ENCODE measurements around the gene DAAM1. TPM values are rescaled to one million over a fixed set of nuclear protein-coding genes. Genes with fewer than 3 reads are reported as not detected.
A peak's percentile ranks its signal among the peaks of the same experiment; 100 is the strongest.

The DAAM1 gene
- 10 to 100 TPM; 11.3 to 11.7 TPM for total RNA-seq

DNA sequence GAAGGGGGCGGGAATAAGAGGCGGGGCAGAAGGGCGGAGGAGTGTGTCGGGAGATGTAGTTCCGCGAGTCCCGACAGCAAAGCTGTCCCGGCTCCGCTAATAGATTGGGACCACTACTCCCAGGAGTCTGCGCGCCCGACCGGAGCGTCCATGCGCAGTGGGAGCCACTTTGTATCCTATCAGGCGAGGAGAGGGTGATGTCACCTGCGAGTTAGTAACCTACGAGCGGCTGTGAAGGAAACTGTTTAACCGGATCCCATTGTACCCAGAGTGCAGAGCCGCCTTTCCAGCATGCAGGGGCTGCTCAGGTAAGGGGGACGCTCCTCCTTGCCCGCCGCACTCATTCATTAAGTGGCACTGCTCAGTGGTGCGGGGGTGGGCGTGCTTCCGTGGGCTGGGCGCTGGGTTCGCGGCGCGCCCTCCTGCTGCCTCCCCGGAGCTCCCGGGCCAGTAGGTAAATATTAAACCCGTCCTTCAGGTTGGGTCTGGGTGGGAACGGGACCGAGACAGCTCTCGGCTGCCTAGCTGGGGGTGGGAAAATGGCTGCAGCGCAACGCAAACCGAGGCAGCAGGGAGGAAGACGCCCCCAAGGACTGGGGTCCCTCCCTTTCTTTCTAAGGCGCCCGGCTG lies at the start of gene DAAM1:
DAAM1 (plus strand) TSS at position 207 of the 630 bp plus-strand sequence. CDS start 74,811 bp downstream, outside the sequence.
- intact Hi-C loops (cut with DNase I, micrococcal nuclease), result loop anchor here (1.0 to 10.0 kb wide), 17 partner anchors 61 to 1794 kb away; partner anchors contain the start of genes DACT1 (in 2 of the 2), JKAMP (in 2 of the 2), KIAA0586 (in 2 of the 2) and L3HYPDH (in 2 of the 2)
- CTCF ChIA-PET, result interaction anchor here (1.2 kb wide), 1 partner anchor 296 kb away, joined by 3 read pairs; the partner anchor contains the start of genes JKAMP and L3HYPDH

DNA sequence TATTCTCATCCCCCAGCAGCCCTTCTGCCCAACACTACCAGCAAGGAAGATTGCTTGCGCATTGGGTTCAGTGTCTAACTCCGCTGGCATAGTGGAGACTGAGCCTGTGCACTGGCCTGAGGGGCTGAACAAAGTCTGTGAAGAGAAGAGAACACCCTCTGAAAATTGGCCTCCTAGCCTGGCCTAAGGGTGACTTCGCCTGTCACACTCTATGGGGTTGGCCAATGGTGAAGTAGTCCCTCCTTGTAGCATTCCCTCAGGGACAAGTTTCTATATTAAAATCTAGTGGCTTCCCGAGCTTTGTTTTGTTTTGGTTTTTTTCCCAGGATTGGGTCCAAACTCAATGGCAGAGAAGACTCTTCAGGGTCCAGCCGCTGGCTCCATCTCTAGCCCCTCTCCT lies 49.1 kb upstream of the DAAM1 start:
- no peak overlapping the region for H3K27ac Mint-ChIP-seq
- H3K27me3 Mint-ChIP-seq, result no peaks in the 10 kb centered on the region

More for the DNA sequence above, at the start of gene DAAM1:
- Mint-ChIP-seq H3K27ac (peak within 1 kb of the TSS; percentile 63), H3K36me3 (ENCODE audit: low read depth) (no peaks in the 10 kb centered on the region), H3K4me3 (peak within 1 kb of the TSS; percentile 93), H3K4me1 (peaks cover 13% of the 10 kb centered on the region), H3K27me3 (peaks cover 9% of the 10 kb centered on the region), H3K9me3 (ENCODE audit: low read depth) (no peaks in the 10 kb centered on the region)
- DNase-seq (peak; percentile 97), ATAC-seq (peak; percentile 98)
- POLR2A ChIA-PET, result interaction anchor here (1.3 kb wide), 1 partner anchor 295 kb away, joined by 5 read pairs; the partner anchor contains the start of genes JKAMP and L3HYPDH

DNA sequence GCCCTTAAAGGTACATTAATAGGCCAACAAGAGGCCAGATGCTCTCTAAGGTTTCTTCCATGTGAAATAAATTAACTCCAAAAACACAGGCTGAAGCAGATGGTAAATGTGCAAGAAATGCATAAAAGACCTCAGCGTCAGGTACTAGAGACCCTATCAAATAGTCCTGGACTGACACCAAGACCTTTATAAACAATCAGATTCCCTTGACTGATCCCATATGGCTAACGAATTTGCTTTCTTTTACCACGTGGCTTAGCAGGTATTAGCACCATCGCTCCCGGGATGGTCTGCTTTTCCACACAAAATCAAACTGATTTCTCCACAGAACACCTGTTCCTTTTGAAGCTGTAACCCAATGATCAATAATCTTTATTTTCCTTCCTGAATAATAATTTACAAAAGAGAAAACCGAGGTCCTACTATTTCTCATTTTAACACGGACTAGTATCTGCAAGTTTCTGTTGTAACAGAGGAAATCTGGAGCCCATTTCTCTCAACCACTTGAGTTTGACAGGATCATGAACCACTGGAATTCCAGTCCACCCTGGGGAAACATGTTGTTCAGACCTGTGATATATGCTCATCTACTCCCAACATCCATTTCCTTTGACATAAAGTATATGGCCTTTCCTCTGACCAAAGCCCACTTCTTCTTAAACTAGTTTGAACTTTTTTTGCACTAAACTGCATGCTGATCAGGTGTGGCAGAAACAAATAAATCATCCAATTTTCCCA lies 48.2 kb upstream of the DAAM1 start:
- no peaks in the 10 kb centered on the region for H3K4me1 Mint-ChIP-seq
- H3K4me3 Mint-ChIP-seq, result no peak overlapping the region
- H3K9me3 Mint-ChIP-seq (ENCODE audit: low read depth), result no peaks in the 10 kb centered on the region
- ATAC-seq (no peak), DNase-seq (no peak)
- intact Hi-C loops (cut with DNase I, micrococcal nuclease), result no loop called here
- H3K27me3 Mint-ChIP-seq, result no peaks in the 10 kb centered on the region
- no peaks in the 10 kb centered on the region for H3K36me3 Mint-ChIP-seq (ENCODE audit: low read depth)
- H3K27ac Mint-ChIP-seq, result no peak overlapping the region
- ChIA-PET POLR2A (no interaction called here), CTCF (interaction anchor here (0.6 kb wide), 1 partner anchor 763 kb away, joined by 3 read pairs; no protein-coding TSS in a partner anchor)

More for the DNA sequence above, 49.1 kb upstream of the DAAM1 start:
- Mint-ChIP-seq H3K36me3 (ENCODE audit: low read depth) (no peaks in the 10 kb centered on the region), H3K4me3 (no peak overlapping the region), H3K9me3 (ENCODE audit: low read depth) (no peaks in the 10 kb centered on the region), H3K4me1 (no peaks in the 10 kb centered on the region)
- intact Hi-C loops (cut with DNase I, micrococcal nuclease), result no loop called here
- ATAC-seq (no peak), DNase-seq (no peak)
- ChIA-PET CTCF (no interaction called here), POLR2A (no interaction called here)

DNA sequence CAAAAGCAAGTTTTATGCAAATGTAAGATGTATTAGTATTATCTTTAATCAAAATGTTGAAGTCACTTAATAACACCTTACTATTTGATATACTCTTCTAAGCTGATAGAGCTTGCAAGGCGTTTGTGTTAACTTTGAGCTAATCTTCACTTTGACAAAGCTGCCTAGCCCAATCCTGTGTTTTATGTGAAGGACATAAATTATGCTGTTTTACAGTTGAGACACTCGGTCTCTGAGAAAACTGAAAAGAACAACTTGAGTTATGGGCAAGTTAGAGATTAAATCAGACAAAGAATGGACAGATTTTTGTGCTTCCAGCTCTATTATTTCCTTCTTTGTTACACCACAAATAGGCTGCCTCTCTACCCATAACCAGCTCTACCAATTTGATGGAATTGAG lies 42.0 kb upstream of the DAAM1 start:
- Mint-ChIP-seq H3K27ac (no peak overlapping the region), H3K9me3 (ENCODE audit: low read depth) (no peaks in the 10 kb centered on the region), H3K4me1 (no peaks in the 10 kb centered on the region), H3K36me3 (ENCODE audit: low read depth) (no peaks in the 10 kb centered on the region), H3K27me3 (no peaks in the 10 kb centered on the region), H3K4me3 (no peak overlapping the region)
- no peak for ATAC-seq
- intact Hi-C loops (cut with DNase I, micrococcal nuclease), result no loop called here
- POLR2A ChIA-PET, result no interaction called here
- DNase-seq, result no peak
- CTCF ChIA-PET, result no interaction called here

DNA sequence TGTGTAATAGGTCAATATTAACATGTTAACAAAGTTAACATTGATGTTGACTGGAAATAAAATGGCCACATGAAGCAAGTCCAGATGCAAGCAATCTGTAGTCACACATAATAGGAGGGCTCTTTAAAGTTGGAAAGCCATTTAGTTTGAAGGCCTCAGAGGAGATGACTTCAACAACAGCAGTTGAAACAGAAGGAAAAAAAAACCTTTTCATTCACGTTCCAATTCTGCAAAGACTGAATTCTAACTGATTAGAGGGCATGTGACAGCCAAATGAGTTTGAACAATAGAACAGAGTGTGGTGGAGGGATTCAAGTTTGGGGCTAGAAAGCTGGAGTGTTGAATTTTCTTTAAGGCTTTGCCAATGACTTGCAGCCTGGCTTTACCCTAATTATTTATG lies 41.5 kb upstream of the DAAM1 start:
- ChIA-PET POLR2A (no interaction called here), CTCF (no interaction called here)
- no peaks in the 10 kb centered on the region for H3K36me3 Mint-ChIP-seq (ENCODE audit: low read depth)
- no peak for DNase-seq
- H3K4me3 Mint-ChIP-seq, result no peak overlapping the region
- no peaks in the 10 kb centered on the region for H3K27me3 Mint-ChIP-seq
- intact Hi-C loops (cut with DNase I, micrococcal nuclease), result no loop called here
- no peak overlapping the region for H3K27ac Mint-ChIP-seq
- ATAC-seq, result no peak
- no peaks in the 10 kb centered on the region for H3K4me1 Mint-ChIP-seq
- no peaks in the 10 kb centered on the region for H3K9me3 Mint-ChIP-seq (ENCODE audit: low read depth)

DNA sequence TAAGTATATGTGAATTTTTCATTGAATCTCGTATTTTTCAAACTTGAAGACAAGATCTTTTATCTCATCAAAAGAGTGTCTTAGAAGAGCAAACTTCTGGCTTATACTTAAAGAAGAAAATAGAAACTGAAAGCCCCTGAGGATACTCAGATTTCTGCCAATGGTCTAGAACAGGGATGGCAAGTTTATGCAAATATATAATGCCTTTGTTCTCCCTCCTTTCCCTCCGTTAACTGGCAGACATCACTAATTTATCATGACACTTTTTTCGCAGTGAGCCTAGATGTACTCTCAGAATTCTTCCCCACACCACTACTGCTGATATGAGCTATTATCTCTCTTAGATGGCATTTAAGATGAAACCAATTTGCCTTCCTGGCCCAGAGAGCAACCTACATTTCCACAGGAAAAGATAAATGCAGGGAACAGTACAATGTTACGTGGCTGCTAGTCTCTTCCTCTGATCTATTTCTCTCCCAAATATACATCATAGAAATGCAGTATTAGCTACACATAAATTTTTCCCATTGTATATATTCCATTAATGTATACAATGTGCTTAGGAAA lies 40.0 kb upstream of the DAAM1 start:
- Mint-ChIP-seq H3K27me3 (no peaks in the 10 kb centered on the region), H3K36me3 (ENCODE audit: low read depth) (no peaks in the 10 kb centered on the region), H3K4me3 (no peak overlapping the region), H3K9me3 (ENCODE audit: low read depth) (no peaks in the 10 kb centered on the region), H3K4me1 (peaks cover under 1% of the 10 kb centered on the region), H3K27ac (no peak overlapping the region)
- ChIA-PET POLR2A (no interaction called here), CTCF (interaction anchor here (1.1 kb wide), 1 partner anchor 12 kb away, joined by 3 read pairs; no protein-coding TSS in a partner anchor)
- intact Hi-C loops (cut with DNase I, micrococcal nuclease), result no loop called here
- DNase-seq, result no peak
- no peak for ATAC-seq

DNA sequence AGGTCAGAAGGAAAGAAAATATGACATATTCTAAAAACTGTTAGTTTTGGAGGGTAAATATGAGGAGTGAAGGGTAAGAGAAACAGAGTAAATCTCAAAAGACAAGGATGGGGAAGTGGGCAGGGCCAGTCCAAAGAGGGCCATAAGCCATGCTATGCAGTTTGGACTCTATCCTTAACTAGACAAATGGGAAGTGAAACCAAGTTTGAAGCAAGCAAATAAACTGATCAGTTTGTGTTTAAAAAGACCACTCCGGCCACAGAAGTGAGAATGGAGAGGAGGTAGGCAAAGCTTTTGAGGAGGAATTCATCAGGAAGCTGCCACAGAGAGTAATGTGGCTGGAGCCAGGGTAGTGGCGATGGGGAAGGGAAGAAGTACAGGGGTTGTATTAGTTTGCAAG lies 37.5 kb upstream of the DAAM1 start:
- Mint-ChIP-seq H3K27me3 (no peaks in the 10 kb centered on the region), H3K9me3 (ENCODE audit: low read depth) (no peaks in the 10 kb centered on the region), H3K4me1 (peaks cover 16% of the 10 kb centered on the region), H3K4me3 (no peak overlapping the region), H3K27ac (no peak overlapping the region), H3K36me3 (ENCODE audit: low read depth) (no peaks in the 10 kb centered on the region)
- DNase-seq (no peak), ATAC-seq (no peak)
- intact Hi-C loops (cut with DNase I, micrococcal nuclease), result loop anchor here in 1 of 2 experiments (1.0 kb wide), 1 partner anchor 27 kb away; no protein-coding TSS in a partner anchor
- CTCF ChIA-PET, result no interaction called here
- POLR2A ChIA-PET, result no interaction called here

DNA sequence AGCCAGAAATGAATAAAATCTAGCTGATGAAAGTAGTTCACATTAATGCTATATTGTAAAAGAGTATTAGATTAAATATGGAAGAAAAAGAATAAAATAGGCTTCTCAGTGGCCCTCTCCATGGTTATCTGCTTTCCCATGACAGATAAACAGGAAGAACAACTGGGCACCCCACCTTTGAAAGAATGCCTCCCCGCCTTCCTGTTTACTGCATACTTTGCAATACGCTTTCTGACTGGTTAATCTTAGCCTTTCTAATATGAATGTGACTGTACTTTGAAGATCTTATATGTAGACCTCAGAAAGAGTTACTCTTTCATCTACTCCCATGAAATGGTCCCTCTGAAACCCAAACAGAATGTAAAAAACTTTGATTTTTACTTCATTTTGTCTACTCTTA lies 34.1 kb upstream of the DAAM1 start:
- no peaks in the 10 kb centered on the region for H3K36me3 Mint-ChIP-seq (ENCODE audit: low read depth)
- peaks cover 16% of the 10 kb centered on the region for H3K4me1 Mint-ChIP-seq
- intact Hi-C loops (cut with DNase I, micrococcal nuclease), result no loop called here
- DNase-seq (no peak), ATAC-seq (no peak)
- H3K27me3 Mint-ChIP-seq, result no peaks in the 10 kb centered on the region
- POLR2A ChIA-PET, result no interaction called here
- H3K9me3 Mint-ChIP-seq (ENCODE audit: low read depth), result peaks cover 3% of the 10 kb centered on the region
- CTCF ChIA-PET, result no interaction called here
- no peak overlapping the region for H3K27ac Mint-ChIP-seq
- no peak overlapping the region for H3K4me3 Mint-ChIP-seq

DNA sequence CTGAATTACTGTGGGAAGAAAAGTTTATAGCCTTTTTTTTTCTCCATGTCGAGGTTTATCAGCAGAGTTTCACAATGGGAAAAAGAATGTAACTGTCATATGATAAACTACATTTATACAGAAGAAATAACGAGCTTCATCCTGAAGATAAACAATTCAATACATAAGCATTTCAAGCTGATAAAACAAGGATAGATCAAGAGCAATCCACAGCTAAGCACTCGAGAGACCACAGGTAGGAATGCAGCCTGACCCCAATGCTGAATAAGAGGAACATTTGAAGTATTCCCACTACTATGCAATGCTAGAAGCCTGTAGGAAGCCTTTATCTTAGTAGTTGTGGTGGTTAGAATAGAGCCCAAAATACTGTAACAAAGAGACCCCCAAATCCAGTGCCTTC lies 32.6 kb upstream of the DAAM1 start:
- H3K4me3 Mint-ChIP-seq, result no peak overlapping the region
- peaks cover 3% of the 10 kb centered on the region for H3K9me3 Mint-ChIP-seq (ENCODE audit: low read depth)
- ATAC-seq, result no peak

DNA sequence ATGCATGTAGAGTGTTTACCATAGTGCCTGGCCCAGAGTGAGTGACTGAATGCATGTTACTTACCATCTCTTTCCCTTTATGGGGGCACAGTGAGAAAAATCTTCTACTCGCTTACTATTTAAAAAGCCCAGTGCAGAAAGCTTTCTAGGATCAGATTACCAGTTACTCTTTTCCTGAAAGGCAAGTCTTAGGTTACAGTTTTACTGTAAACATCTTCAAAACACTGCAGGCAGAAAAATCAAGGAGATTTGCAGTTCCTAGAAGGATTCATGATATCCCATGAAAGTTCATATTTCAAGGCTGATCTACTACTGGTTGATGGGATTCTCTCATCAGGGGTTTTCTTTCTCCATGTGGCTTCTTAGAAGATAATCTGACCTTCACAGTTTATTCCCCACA lies 29.3 kb upstream of the DAAM1 start:
- Mint-ChIP-seq H3K4me3 (no peak overlapping the region), H3K9me3 (ENCODE audit: low read depth) (peaks cover 3% of the 10 kb centered on the region)

More for the DNA sequence above, 32.6 kb upstream of the DAAM1 start:
- Mint-ChIP-seq H3K27me3 (no peaks in the 10 kb centered on the region), H3K4me1 (peaks cover 18% of the 10 kb centered on the region), H3K27ac (no peak overlapping the region), H3K36me3 (ENCODE audit: low read depth) (no peaks in the 10 kb centered on the region)
- POLR2A ChIA-PET, result no interaction called here
- DNase-seq, result no peak
- CTCF ChIA-PET, result no interaction called here
- intact Hi-C loops (cut with DNase I, micrococcal nuclease), result no loop called here

DNA sequence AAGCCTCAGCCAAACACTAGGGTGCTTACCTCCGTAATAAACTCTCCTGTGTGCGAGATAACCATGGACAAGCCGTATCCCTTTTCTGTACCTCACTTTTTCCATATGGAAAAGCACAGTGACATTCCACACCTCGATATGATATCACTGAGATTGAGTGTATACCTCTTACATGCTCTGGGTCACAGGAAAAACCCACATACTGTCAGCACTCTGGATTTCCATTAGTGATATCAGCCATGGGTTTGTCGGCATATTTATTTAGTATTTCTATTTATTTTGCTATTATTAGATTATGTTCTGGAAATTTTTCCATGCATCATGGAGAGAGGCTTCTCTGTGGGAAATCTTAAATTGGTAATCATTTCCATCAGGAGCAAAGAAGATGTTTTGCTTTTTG lies 28.0 kb upstream of the DAAM1 start:
- H3K9me3 Mint-ChIP-seq (ENCODE audit: low read depth), result peaks cover 3% of the 10 kb centered on the region
- ChIA-PET POLR2A (no interaction called here), CTCF (interaction anchor here (1.0 kb wide), 1 partner anchor 12 kb away, joined by 3 read pairs; no protein-coding TSS in a partner anchor)
- H3K36me3 Mint-ChIP-seq (ENCODE audit: low read depth), result no peaks in the 10 kb centered on the region
- intact Hi-C loops (cut with DNase I, micrococcal nuclease), result no loop called here
- peaks cover 5% of the 10 kb centered on the region for H3K27me3 Mint-ChIP-seq
- H3K27ac Mint-ChIP-seq, result no peak overlapping the region
- H3K4me3 Mint-ChIP-seq, result no peak overlapping the region
- DNase-seq (no peak), ATAC-seq (no peak)
- peaks cover 10% of the 10 kb centered on the region for H3K4me1 Mint-ChIP-seq

More for the DNA sequence above, 29.3 kb upstream of the DAAM1 start:
- H3K4me1 Mint-ChIP-seq, result peaks cover 18% of the 10 kb centered on the region
- H3K27me3 Mint-ChIP-seq, result peaks cover 1% of the 10 kb centered on the region
- ChIA-PET CTCF (interaction anchor here (0.7 kb wide), 1 partner anchor 75 kb away, joined by 3 read pairs; no protein-coding TSS in a partner anchor), POLR2A (no interaction called here)
- intact Hi-C loops (cut with DNase I, micrococcal nuclease), result no loop called here
- ATAC-seq (no peak), DNase-seq (no peak)
- H3K36me3 Mint-ChIP-seq (ENCODE audit: low read depth), result no peaks in the 10 kb centered on the region
- H3K27ac Mint-ChIP-seq, result no peak overlapping the region

Data from activated CD4-positive, alpha-beta T cell treated with anti-CD3 and anti-CD28 coated beads for 36 hours (primary cell).